ENCODE results near the gene ZNF426. TPM values are rescaled to one million over a fixed set of nuclear protein-coding genes. Genes with fewer than 3 reads are reported as not detected.
A peak's percentile ranks its signal among the peaks of the same experiment; 100 is the strongest.

The ZNF426 gene
- total and polyA plus RNA-seq, 2 of the 13 experiments (the other 11 are each of a cell fraction or from before 2014, with no cell fraction given): 3.8 to 14.9 TPM

- TF ChIP-seq ZNF275 (CRISPR knock-in tag; IDR thresholded peaks at IDR 0.05; ENCODE audit: borderline replicate concordance) (0 out of 2 replicates have a peak, but pooled peaks have one; percentile 47), ZNF512 (CRISPR knock-in tag; IDR thresholded peaks at IDR 0.05) (no peak), ZNF121 (CRISPR knock-in tag; IDR thresholded peaks at IDR 0.05) (no peak), HOXD1 (CRISPR knock-in tag; IDR thresholded peaks at IDR 0.05) (peak; percentile 84), ZHX2 (IDR thresholded peaks at IDR 0.05; ENCODE audit: low read depth) (peak; percentile 82), ZHX2 (CRISPR knock-in tag; IDR thresholded peaks at IDR 0.05; ENCODE audit: borderline replicate concordance) (peak; percentile 81), SRF (IDR thresholded peaks at IDR 0.05; ENCODE audit: low read depth, low read length) (no peak), ZNF567 (CRISPR knock-in tag; IDR thresholded peaks at IDR 0.05; ENCODE audit: borderline replicate concordance) (no peak), ERF (CRISPR knock-in tag; IDR thresholded peaks at IDR 0.05) (no peak), ATF7 (IDR thresholded peaks at IDR 0.05) (peak; percentile 89), ATF7 (CRISPR knock-in tag; IDR thresholded peaks at IDR 0.05) (peak; percentile 93), ZNF557 (CRISPR knock-in tag; IDR thresholded peaks at IDR 0.05) (0 out of 2 replicates have a peak, but pooled peaks have one; percentile 15), AKNA (CRISPR knock-in tag; IDR thresholded peaks at IDR 0.05; ENCODE audit: borderline replicate concordance) (no peak)
These were observed 45.8 kb upstream of the ZNF426 start, which contains the start of gene ZNF121 (continued) for GRCh38 chr19:9584073-9584833.
